ENCODE results near the gene SYT8.

Gene SYT8

GRCh38 chr11:1815311-1815710, 19.5 kb upstream of the SYT8 start (continued):
- TF ChIP-seq ZNF518A (tag by site-specific recombination; conservative IDR thresholded peaks at IDR 0.05; ENCODE audit: low read depth) (no peak), ZEB2 (tag by site-specific recombination; IDR thresholded peaks at IDR 0.05) (no peak), ZNF843 (tag by site-specific recombination; IDR thresholded peaks at IDR 0.05) (no peak), MYNN (tag by site-specific recombination; IDR thresholded peaks at IDR 0.05; ENCODE audit: borderline replicate concordance) (no peak), ZNF558 (tag by site-specific recombination; IDR thresholded peaks at IDR 0.05) (no peak)
- TF ChIP-seq, protein P1, sequence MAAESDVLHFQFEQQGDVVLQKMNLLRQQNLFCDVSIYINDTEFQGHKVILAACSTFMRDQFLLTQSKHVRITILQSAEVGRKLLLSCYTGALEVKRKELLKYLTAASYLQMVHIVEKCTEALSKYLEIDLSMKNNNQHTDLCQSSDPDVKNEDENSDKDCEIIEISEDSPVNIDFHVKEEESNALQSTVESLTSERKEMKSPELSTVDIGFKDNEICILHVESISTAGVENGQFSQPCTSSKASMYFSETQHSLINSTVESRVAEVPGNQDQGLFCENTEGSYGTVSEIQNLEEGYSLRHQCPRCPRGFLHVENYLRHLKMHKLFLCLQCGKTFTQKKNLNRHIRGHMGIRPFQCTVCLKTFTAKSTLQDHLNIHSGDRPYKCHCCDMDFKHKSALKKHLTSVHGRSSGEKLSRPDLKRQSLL (tag by site-specific recombination; IDR thresholded peaks at IDR 0.05): no peak
- TF ChIP-seq, protein P2, sequence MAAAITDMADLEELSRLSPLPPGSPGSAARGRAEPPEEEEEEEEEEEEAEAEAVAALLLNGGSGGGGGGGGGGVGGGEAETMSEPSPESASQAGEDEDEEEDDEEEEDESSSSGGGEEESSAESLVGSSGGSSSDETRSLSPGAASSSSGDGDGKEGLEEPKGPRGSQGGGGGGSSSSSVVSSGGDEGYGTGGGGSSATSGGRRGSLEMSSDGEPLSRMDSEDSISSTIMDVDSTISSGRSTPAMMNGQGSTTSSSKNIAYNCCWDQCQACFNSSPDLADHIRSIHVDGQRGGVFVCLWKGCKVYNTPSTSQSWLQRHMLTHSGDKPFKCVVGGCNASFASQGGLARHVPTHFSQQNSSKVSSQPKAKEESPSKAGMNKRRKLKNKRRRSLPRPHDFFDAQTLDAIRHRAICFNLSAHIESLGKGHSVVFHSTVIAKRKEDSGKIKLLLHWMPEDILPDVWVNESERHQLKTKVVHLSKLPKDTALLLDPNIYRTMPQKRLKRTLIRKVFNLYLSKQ (tag by site-specific recombination; IDR thresholded peaks at IDR 0.05; ENCODE audit: borderline replicate concordance): no peak

- ChIA-PET CTCF (interaction anchor here (0.6 to 1.1 kb wide), 3 partner anchors 99 to 193 kb away, joined by 3 read pairs; no protein-coding TSS in a partner anchor), POLR2A (no interaction called here)
These were observed 19.0 kb upstream of the SYT8 start for GRCh38 chr11:1815751-1816150.

GRCh38 chr11:1817000-1817399, 17.8 kb upstream of the SYT8 start:
- no peak overlapping the region for H3K4me3 ChIP-seq (ENCODE audit: low read depth, low read length)
- ChIA-PET CTCF (interaction anchor here (0.7 to 1.4 kb wide), 5 partner anchors 14 to 164 kb away, joined by 3 to 6 read pairs (median 3); no protein-coding TSS in a partner anchor), POLR2A (no interaction called here)
- no peaks in the 10 kb centered on the region for H3K36me3 ChIP-seq (ENCODE audit: control insufficient read depth in 2 of 2, insufficient read depth in 1 of 2, low read length in 2 of 2)
- TF ChIP-seq OSR2 (tag by site-specific recombination; IDR thresholded peaks at IDR 0.05): no peak
- H3K4me1 ChIP-seq (ENCODE audit: control insufficient read depth, insufficient read depth, low read length): no peaks in the 10 kb centered on the region
- H3K9me3 ChIP-seq (ENCODE audit: control insufficient read depth, insufficient read depth, low read depth, low read length): no peaks in the 10 kb centered on the region
- H3K27ac ChIP-seq (ENCODE audit: extremely low read depth, low read depth, low read length): no peak overlapping the region

More at GRCh38 chr11:1815751-1816150, 19.0 kb upstream of the SYT8 start:
- Histone ChIP-seq H3K4me1 (ENCODE audit: control insufficient read depth, insufficient read depth, low read length) (no peaks in the 10 kb centered on the region), H3K36me3 (ENCODE audit: control insufficient read depth in 2 of 2, insufficient read depth in 1 of 2, low read length in 2 of 2) (no peaks in the 10 kb centered on the region), H3K9me3 (ENCODE audit: control insufficient read depth, insufficient read depth, low read depth, low read length) (no peaks in the 10 kb centered on the region), H3K27ac (ENCODE audit: extremely low read depth, low read depth, low read length) (no peak overlapping the region), H3K4me3 (ENCODE audit: low read depth, low read length) (no peak overlapping the region)
- TF ChIP-seq ZNF670 (tag by site-specific recombination; IDR thresholded peaks at IDR 0.05; ENCODE audit: low read depth) (no peak), ZNF530 (tag by site-specific recombination; IDR thresholded peaks at IDR 0.05; ENCODE audit: low read depth) (no peak), ZNF37A (tag by site-specific recombination; IDR thresholded peaks at IDR 0.05) (no peak), ZNF140 (tag by site-specific recombination; IDR thresholded peaks at IDR 0.05) (no peak), ZFP69B (tag by site-specific recombination; IDR thresholded peaks at IDR 0.05) (no peak), ZNF571 (tag by site-specific recombination; IDR thresholded peaks at IDR 0.05) (no peak), ZNF239 (tag by site-specific recombination; IDR thresholded peaks at IDR 0.05) (no peak)

Data from HEK293 (cell line).